ENCODE data around the gene GLP2R. TPM values are rescaled to one million over a fixed set of nuclear protein-coding genes. Genes with fewer than 3 reads are reported as not detected.
"Not testable (repeated sequence)": the region's sequence is repeated elsewhere in the genome, so short reads cannot be mapped to it uniquely, and the experiment has no call there.

Gene GLP2R
- total RNA-seq, 4 donors from 2014 or later: 0.21 to 0.87 (median 0.59) TPM; not detected in 1

DNA sequence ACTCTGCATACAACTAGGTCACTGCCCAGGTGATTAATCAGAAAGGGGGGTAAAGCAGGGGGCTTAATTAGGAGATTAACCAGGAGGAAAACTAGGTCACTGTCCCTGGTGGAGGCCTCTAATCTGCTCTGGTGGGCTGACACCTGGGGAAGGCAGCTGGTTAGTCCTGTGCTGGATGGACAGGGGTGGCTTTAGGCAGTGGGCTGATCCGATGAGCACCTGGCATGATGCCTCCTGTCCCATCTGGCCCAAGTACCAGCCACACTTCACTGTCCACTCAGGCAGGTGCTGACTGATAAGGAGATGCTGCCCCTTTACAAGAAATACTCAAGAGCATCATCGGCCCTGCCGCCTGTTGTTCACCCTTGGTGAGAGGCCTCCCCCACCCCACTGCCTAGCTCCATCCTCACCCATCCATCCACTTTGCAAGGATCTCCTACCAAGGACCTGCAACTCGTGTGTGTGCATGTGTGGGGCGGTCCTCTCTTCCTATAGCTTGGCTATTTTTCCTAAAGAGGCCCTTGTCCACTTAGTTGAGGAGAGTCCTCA is 93.2 kb downstream of the GLP2R start:
- no peak overlapping the region for H3K27ac ChIP-seq
- 85 to 93% methylated on average over 5 of the region's 5 CpGs for WGBS, 2 donors
- TF ChIP-seq EP300 (IDR thresholded peaks at IDR 0.05): no peak
- no peak for TF ChIP-seq POLR2A (IDR thresholded peaks at IDR 0.05)
- no peak for TF ChIP-seq CTCF (IDR thresholded peaks at IDR 0.05)

DNA sequence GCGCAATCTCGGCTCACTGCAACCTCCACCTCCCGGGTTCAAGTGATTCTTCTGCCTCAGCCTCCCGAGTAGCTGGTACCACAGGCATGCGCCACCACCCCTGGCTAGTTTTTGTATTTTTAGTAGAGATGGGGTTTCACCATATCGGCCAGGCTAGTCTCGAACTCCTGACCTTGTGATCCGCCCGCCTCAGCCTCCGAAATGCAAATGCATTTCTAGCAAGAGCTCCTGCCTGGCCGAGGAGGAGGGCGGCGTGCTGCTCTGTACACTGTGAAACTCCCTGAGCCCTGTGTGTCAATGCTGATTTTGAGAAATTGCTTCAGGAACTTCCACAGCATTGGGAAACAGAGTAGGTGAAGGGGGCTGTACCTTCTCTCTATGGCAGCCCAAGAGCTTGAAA is 95.5 kb downstream of the GLP2R start:
- H3K9me3 ChIP-seq; H3K27me3 ChIP-seq; DNase-seq (ENCODE audit: low spot score in 2 of 2); H3K27ac ChIP-seq; H3K4me1 ChIP-seq; H3K4me3 ChIP-seq: not testable (repeated sequence)
- 89% methylated on average over 13 of the region's 13 CpGs for WGBS, 2 donors
- H3K36me3 ChIP-seq: peaks cover 0 to 89% (median 2%) of the 10 kb centered on the region in 3 donors

More for the DNA sequence above, 93.2 kb downstream of the GLP2R start:
- no peaks in the 10 kb centered on the region for H3K4me1 ChIP-seq
- no peaks in the 10 kb centered on the region for H3K9me3 ChIP-seq
- no peaks in the 10 kb centered on the region for H3K27me3 ChIP-seq
- no peak overlapping the region for H3K4me3 ChIP-seq
- no peak for DNase-seq (ENCODE audit: low spot score in 2 of 2)
- H3K36me3 ChIP-seq: peaks cover 0 to 93% (median 2%) of the 10 kb centered on the region in 3 donors

GRCh38 chr17:9922012-9922848 is 96.5 kb downstream of the GLP2R start:
- peaks cover 0 to 85% (median 2%) of the 10 kb centered on the region in 3 donors for H3K36me3 ChIP-seq
- H3K4me1 ChIP-seq: peaks cover 0 to 5% (median 0%) of the 10 kb centered on the region in 4 donors
- no peaks in the 10 kb centered on the region for H3K27me3 ChIP-seq
- DNase-seq (ENCODE audit: low spot score in 2 of 2): no peak
- TF ChIP-seq POLR2A (IDR thresholded peaks at IDR 0.05) (no peak), EP300 (IDR thresholded peaks at IDR 0.05) (no peak), CTCF (IDR thresholded peaks at IDR 0.05) (no peak)
- no peak overlapping the region for H3K27ac ChIP-seq
- no peak overlapping the region for H3K4me3 ChIP-seq
- 90 to 92% methylated on average over 14 of the region's 14 CpGs for WGBS, 2 donors
- no peaks in the 10 kb centered on the region for H3K9me3 ChIP-seq

- Histone ChIP-seq H3K4me1 (peaks cover 0 to 5% (median 0%) of the 10 kb centered on the region in 4 donors), H3K27ac (peak overlapping the region in 1 of 4 donors; percentile 14), H3K9me3 (no peaks in the 10 kb centered on the region), H3K36me3 (peaks cover 0 to 72% (median 2%) of the 10 kb centered on the region in 3 donors), H3K27me3 (no peaks in the 10 kb centered on the region), H3K4me3 (no peak overlapping the region)
- TF ChIP-seq EP300 (IDR thresholded peaks at IDR 0.05) (peak in 1 of 2 donors; percentile 30), POLR2A (IDR thresholded peaks at IDR 0.05) (no peak), CTCF (IDR thresholded peaks at IDR 0.05) (peak; percentile 76 to 92 (median 84))
- 7 to 19% methylated on average over 5 to 6 of the region's 6 CpGs for WGBS, 2 donors
- peak in 1 of 2 donors; percentile 58 for DNase-seq (ENCODE audit: low spot score in 2 of 2)
Measured at GRCh38 chr17:9924735-9925191, 99.0 kb downstream of the GLP2R start.

DNA sequence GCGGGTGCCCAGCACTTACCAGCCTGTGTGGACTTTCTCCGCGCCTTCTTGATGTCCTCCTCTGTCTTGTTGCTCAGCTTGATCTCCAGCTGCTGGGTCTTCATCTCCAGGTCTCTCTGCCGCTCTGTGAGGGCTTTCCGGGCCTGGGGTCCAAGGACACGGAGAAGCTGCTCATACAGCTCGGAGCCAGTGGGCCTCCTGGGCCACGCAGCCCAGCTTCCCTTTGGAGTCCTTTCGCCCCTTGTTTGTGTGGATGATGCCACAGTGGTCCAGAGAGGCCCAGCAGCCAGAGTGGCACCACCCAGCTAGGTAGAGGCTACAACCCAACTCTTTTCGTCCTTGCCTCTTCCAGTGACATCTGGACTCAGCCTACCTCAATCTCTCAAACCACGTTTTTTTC is 99.7 kb downstream of the GLP2R start:
- no peaks in the 10 kb centered on the region for H3K9me3 ChIP-seq
- H3K27ac ChIP-seq: peak overlapping the region in 1 of 4 donors; percentile 46
- no peak for TF ChIP-seq POLR2A (IDR thresholded peaks at IDR 0.05)
- TF ChIP-seq EP300 (IDR thresholded peaks at IDR 0.05): no peak
- no peak for TF ChIP-seq CTCF (IDR thresholded peaks at IDR 0.05)
- H3K4me3 ChIP-seq: no peak overlapping the region
- no peak for DNase-seq (ENCODE audit: low spot score in 2 of 2)
- WGBS, 2 donors: 87 to 90% methylated on average over 9 to 11 of the region's 11 CpGs
- peaks cover 0 to 5% (median 0%) of the 10 kb centered on the region in 4 donors for H3K4me1 ChIP-seq
- no peaks in the 10 kb centered on the region for H3K27me3 ChIP-seq
- peaks cover 0 to 70% (median 0%) of the 10 kb centered on the region in 3 donors for H3K36me3 ChIP-seq
